Lung (tissue), 12 donors: ENCODE measurements around the gene USP34. TPM values are rescaled to one million over a fixed set of nuclear protein-coding genes. Genes with fewer than 3 reads are reported as not detected.

Experiments
- ATAC-seq: fragments of 200-7000 bp; cut with Tn5 transposase; one replicate; pipeline ENCODE4 v1.9.1; 2020; ENCODE audit warnings: moderate number of reproducible peaks; ENCODE audit not compliant: insufficient read depth, low FRiP score
- DNase-seq, 3 donors: peaks; one replicate each; pipeline ENCODE4 v3.0.0-alpha.2; 2013 to 2017
- H3K27ac ChIP-seq, 2 donors: one replicate each; pipeline ENCODE4 v1.5.1; 2013; ENCODE audit warnings: mild to moderate bottlenecking in 2 of 2, moderate library complexity in 2 of 2, control low read depth in 1 of 2, inconsistent platforms in 1 of 2, low read depth in 1 of 2, low read length in 1 of 2
- H3K27me3 ChIP-seq, 3 donors: one replicate each; pipeline ENCODE4 v1.5.1; 2013; ENCODE audit warnings: low read length in 2 of 3; ENCODE audit not compliant: control insufficient read depth in 3 of 3, insufficient read depth in 3 of 3
- H3K36me3 ChIP-seq, 4 donors: one replicate each; pipeline ENCODE4 v1.5.1; 2013; ENCODE audit warnings: low read length in 4 of 4, mild to moderate bottlenecking in 1 of 4, moderate library complexity in 1 of 4; ENCODE audit not compliant: control insufficient read depth in 4 of 4, insufficient read depth in 4 of 4
- H3K4me1 ChIP-seq, 5 donors: one replicate each; pipeline ENCODE4 v1.5.1; 2013; ENCODE audit warnings: low read length in 5 of 5, mild to moderate bottlenecking in 2 of 5, moderate library complexity in 1 of 5; ENCODE audit not compliant: control insufficient read depth in 5 of 5, insufficient read depth in 5 of 5
- H3K4me3 ChIP-seq: one replicate; pipeline ENCODE4 v1.5.1; 2013; ENCODE audit warnings: mild to moderate bottlenecking, control low read depth, moderate library complexity
- H3K9ac ChIP-seq, 2 donors: one replicate each; pipeline ENCODE4 v1.5.1; 2013; ENCODE audit warnings: low read length in 2 of 2, control low read depth in 1 of 2; ENCODE audit not compliant: insufficient read depth in 1 of 2
- H3K9me3 ChIP-seq, 4 donors: one replicate each; pipeline ENCODE4 v1.5.1; 2013; ENCODE audit warnings: low read length in 3 of 4, mild to moderate bottlenecking in 1 of 4, moderate library complexity in 1 of 4; ENCODE audit not compliant: control insufficient read depth in 4 of 4, insufficient read depth in 3 of 4
- CTCF ChIP-seq: IDR thresholded peaks from 2 replicates; pipeline ENCODE4 v1.5.1; 2012; ENCODE audit warnings: mild to moderate bottlenecking; ENCODE audit errors: control extremely low read depth, extremely low read depth
- WGBS, 2 donors: extraction: QIAGEN DNeasy Blood & Tissue Kit; methylation state at CpG; one replicate each; pipeline ENCODE4 v1.1.7; 2013; 5-methylcytosine and 5-hydroxymethylcytosine counted together
- polyA plus RNA-seq, 2 donors: library from polyadenylated mRNA; stranded (reverse); fragments of 200-250 nt; gene quantifications; one replicate each; pipeline ENCODE4 v1.2.1, GENCODE V29; 2013
- total RNA-seq, 2 donors: library from RNA; depleted of rRNA in 1 of 2; stranded (reverse); fragments of >200 nt in 1 of 2; gene quantifications; one replicate each; pipeline ENCODE4 v1.2.1, GENCODE V29; 2014 to 2021
- donor health status: control.
- donor health status: control.
- donor health status: Bipolar disorder and iron deficiency.
- donor health status: healthy.
- donor health status: DM: yes; HTN: yes; CAD: no.

The USP34 gene
- total and polyA plus RNA-seq, 4 donors, result 38.7 to 233 (median 67.8) TPM

- DNase-seq, result no peak
- TF ChIP-seq CTCF, result no peak
- Histone ChIP-seq H3K36me3 (peaks cover 31 to 49% (median 43%) of the 10 kb centered on the region in 4 donors), H3K4me3 (no peak overlapping the region), H3K9me3 (no peaks in the 10 kb centered on the region), H3K4me1 (peaks cover 16 to 41% (median 24%) of the 10 kb centered on the region in 5 donors), H3K27me3 (no peaks in the 10 kb centered on the region), H3K9ac (peak overlapping the region in 1 of 2 donors; percentile 42), H3K27ac (no peak overlapping the region)
- no peak for ATAC-seq
- WGBS, 2 donors, result 69 to 79% methylated on average over 10 of the region's 10 CpGs
Observed at GRCh38 chr2:61181382-61182058, 289.4 kb downstream of the USP34 start.

- H3K9me3 ChIP-seq, result no peaks in the 10 kb centered on the region
- H3K9ac ChIP-seq, result no peak overlapping the region
- 89 to 91% methylated on average over 6 of the region's 6 CpGs for WGBS, 2 donors
- peak overlapping the region; percentile 5 to 74 for H3K27ac ChIP-seq
- no peak for ATAC-seq
- peaks cover 16 to 45% (median 24%) of the 10 kb centered on the region in 5 donors for H3K4me1 ChIP-seq
- no peaks in the 10 kb centered on the region for H3K27me3 ChIP-seq
- H3K4me3 ChIP-seq, result no peak overlapping the region
- TF ChIP-seq CTCF, result no peak
- DNase-seq, result no peak
- H3K36me3 ChIP-seq, result peaks cover 28 to 41% (median 36%) of the 10 kb centered on the region in 4 donors
Observed at GRCh38 chr2:61180686-61181085, 290.2 kb downstream of the USP34 start.

- DNase-seq (peak; percentile 79 to 91 (median 86)), ATAC-seq (no peak)
- no peak for TF ChIP-seq CTCF
- Histone ChIP-seq H3K36me3 (peaks cover 22 to 35% (median 29%) of the 10 kb centered on the region in 4 donors), H3K27ac (peak overlapping the region; percentile 5 to 74), H3K9ac (peak overlapping the region; percentile 8 to 26), H3K9me3 (no peaks in the 10 kb centered on the region), H3K4me3 (no peak overlapping the region), H3K4me1 (peaks cover 16 to 45% (median 24%) of the 10 kb centered on the region in 5 donors), H3K27me3 (no peaks in the 10 kb centered on the region)
- WGBS, 2 donors, result 64 to 76% methylated on average over 14 of the region's 14 CpGs
Observed at GRCh38 chr2:61179701-61180639, 290.9 kb downstream of the USP34 start.
